CD4-positive, CD25-positive, alpha-beta regulatory T cell (primary cell): ENCODE data around the gene MID1. TPM values are rescaled to one million over a fixed set of nuclear protein-coding genes. Genes with fewer than 3 reads are reported as not detected.
A peak's percentile ranks its signal among the peaks of the same experiment; 100 is the strongest.

Experiments
- ATAC-seq, 2 donors: fragments of 150-1000 bp; cut with Tn5 transposase; one replicate each; pipeline ENCODE4 v1.10.0; 2021; ENCODE audit warnings: low read depth in 2 of 2, moderate number of reproducible peaks in 2 of 2, moderate library complexity in 1 of 2
- DNase-seq, 3 donors: peaks; one replicate each; pipeline versions ENCODE4 v3.0.0 to v3.0.0-alpha.2; 2012 to 2022; ENCODE audit warnings: mixed read lengths in 1 of 3
- H3K27ac ChIP-seq: one replicate; pipeline ENCODE4 v1.7.0; 2013; ENCODE audit warnings: mild to moderate bottlenecking, low read length; ENCODE audit not compliant: insufficient read depth, poor library complexity, severe bottlenecking
- H3K27me3 ChIP-seq: one replicate; pipeline ENCODE4 v1.7.0; 2013; ENCODE audit warnings: low read length; ENCODE audit not compliant: control insufficient read depth, insufficient read depth
- H3K36me3 ChIP-seq: one replicate; pipeline ENCODE4 v1.7.0; 2013; ENCODE audit warnings: mild to moderate bottlenecking, low read length, moderate library complexity; ENCODE audit not compliant: control insufficient read depth, insufficient read depth
- H3K4me1 ChIP-seq: 2 replicates; pipeline ENCODE4 v1.7.0; 2013; ENCODE audit warnings: mild to moderate bottlenecking, low read length; ENCODE audit not compliant: insufficient read depth, control insufficient read depth, poor library complexity, severe bottlenecking
- H3K4me3 ChIP-seq: one replicate; pipeline ENCODE4 v1.7.0; 2013; ENCODE audit warnings: low read depth, mild to moderate bottlenecking, low read length, moderate library complexity
- H3K9me3 ChIP-seq, 2 experiments: 1 replicate in 1 of 2; 2 replicates in 1 of 2; pipeline ENCODE4 v1.7.0; 2013; ENCODE audit warnings: low read length in 2 of 2, mild to moderate bottlenecking in 1 of 2, moderate library complexity in 1 of 2; ENCODE audit not compliant: control insufficient read depth in 2 of 2
- H3K27ac Mint-ChIP-seq, 3 donors: one replicate each; pipeline ENCODE4 v1.8.0; 2020 to 2022; ENCODE audit warnings: mild to moderate bottlenecking in 3 of 3, mixed read lengths in 3 of 3, moderate library complexity in 2 of 3
- H3K27me3 Mint-ChIP-seq: one replicate; pipeline ENCODE4 v1.8.0; 2022; ENCODE audit warnings: mild to moderate bottlenecking, mixed read lengths
- H3K36me3 Mint-ChIP-seq: one replicate; pipeline ENCODE4 v1.8.0; 2020; ENCODE audit warnings: mixed read lengths
- H3K4me1 Mint-ChIP-seq, 4 donors: one replicate each; pipeline ENCODE4 v1.8.0; 2020 to 2022; ENCODE audit warnings: mixed read lengths in 4 of 4, mild to moderate bottlenecking in 1 of 4
- H3K4me3 Mint-ChIP-seq, 4 donors: one replicate each; pipeline ENCODE4 v1.8.0; 2020 to 2022; ENCODE audit warnings: mild to moderate bottlenecking in 4 of 4, mixed read lengths in 4 of 4, moderate library complexity in 3 of 4
- H3K9me3 Mint-ChIP-seq, 7 donors: one replicate each; pipeline ENCODE4 v1.8.0; 2020 to 2022; ENCODE audit warnings: mixed read lengths in 7 of 7, mild to moderate bottlenecking in 3 of 7, moderate library complexity in 2 of 7
- polyA plus RNA-seq, 4 donors: library from polyadenylated mRNA; unstranded; fragments of 300-500 nt; fragmentation: Illumina TruSeq; gene quantifications; one replicate each; pipeline ENCODE4 v1.2.3, GENCODE V29; 2021
- total RNA-seq: library from RNA; stranded (reverse); gene quantifications from one replicate; pipeline ENCODE4 v1.2.3, GENCODE V29; 2022

The MID1 gene
- total and polyA plus RNA-seq, 5 donors from 2014 or later = not detected

GRCh38 chrX:10483191-10483831 lies 137.1 kb downstream of the MID1 start:
- Mint-ChIP-seq H3K9me3 (peaks cover 0 to 5% (median 0%) of the 10 kb centered on the region in 7 donors), H3K27me3 (peaks cover 4% of the 10 kb centered on the region), H3K4me3 (no peak overlapping the region), H3K4me1 (peaks cover 0 to 6% (median 0%) of the 10 kb centered on the region in 4 donors), H3K27ac (no peak overlapping the region), H3K36me3 (no peaks in the 10 kb centered on the region)
- ATAC-seq = no peak
- H3K27me3 ChIP-seq = no peaks in the 10 kb centered on the region
- H3K4me3 ChIP-seq = no peak overlapping the region
- H3K27ac ChIP-seq = no peak overlapping the region
- no peaks in the 10 kb centered on the region for H3K36me3 ChIP-seq
- DNase-seq = no peak
- no peaks in the 10 kb centered on the region for H3K4me1 ChIP-seq
- no peaks in the 10 kb centered on the region for H3K9me3 ChIP-seq

- Mint-ChIP-seq H3K4me3 (no peak overlapping the region), H3K4me1 (peaks cover 0 to 6% (median 0%) of the 10 kb centered on the region in 4 donors), H3K27me3 (peaks cover 4% of the 10 kb centered on the region), H3K36me3 (no peaks in the 10 kb centered on the region), H3K27ac (no peak overlapping the region), H3K9me3 (peaks cover 0 to 5% (median 0%) of the 10 kb centered on the region in 7 donors)
- ATAC-seq = no peak
- no peaks in the 10 kb centered on the region for H3K9me3 ChIP-seq
- H3K27ac ChIP-seq = no peak overlapping the region
- no peaks in the 10 kb centered on the region for H3K36me3 ChIP-seq
- no peaks in the 10 kb centered on the region for H3K27me3 ChIP-seq
- no peak overlapping the region for H3K4me3 ChIP-seq
- H3K4me1 ChIP-seq = no peaks in the 10 kb centered on the region
- DNase-seq = no peak
Observed at GRCh38 chrX:10482708-10483107, 137.7 kb downstream of the MID1 start.

DNA sequence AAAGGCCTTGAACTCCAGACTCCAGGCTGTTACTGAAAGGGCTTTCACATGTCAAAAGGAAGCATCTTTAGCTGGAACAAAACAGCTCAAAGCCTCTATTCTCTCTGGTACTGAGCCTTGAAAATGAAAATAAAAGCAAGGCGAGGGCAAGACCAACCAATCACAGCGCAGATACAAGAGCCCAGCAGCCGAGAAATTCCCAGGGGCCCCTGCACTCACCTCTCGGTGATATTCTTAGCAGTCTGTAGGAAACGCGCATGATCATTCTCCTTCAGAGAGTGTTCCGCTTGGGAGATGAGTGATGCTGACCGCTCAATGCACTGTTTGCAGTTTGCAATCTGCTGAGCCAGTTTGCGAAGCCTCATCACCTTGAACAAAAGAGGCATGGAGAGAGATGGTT lies 138.1 kb downstream of the MID1 start:
- Mint-ChIP-seq H3K9me3 (peaks cover 0 to 5% (median 0%) of the 10 kb centered on the region in 7 donors), H3K4me3 (no peak overlapping the region), H3K27ac (peak overlapping the region in 1 of 3 donors; percentile 57), H3K27me3 (peaks cover 4% of the 10 kb centered on the region), H3K36me3 (no peaks in the 10 kb centered on the region), H3K4me1 (peaks cover 0 to 6% (median 0%) of the 10 kb centered on the region in 4 donors)
- Histone ChIP-seq H3K4me3 (no peak overlapping the region), H3K9me3 (no peaks in the 10 kb centered on the region), H3K4me1 (no peaks in the 10 kb centered on the region), H3K27me3 (no peaks in the 10 kb centered on the region), H3K27ac (no peak overlapping the region), H3K36me3 (no peaks in the 10 kb centered on the region)
- ATAC-seq = no peak
- no peak for DNase-seq

DNA sequence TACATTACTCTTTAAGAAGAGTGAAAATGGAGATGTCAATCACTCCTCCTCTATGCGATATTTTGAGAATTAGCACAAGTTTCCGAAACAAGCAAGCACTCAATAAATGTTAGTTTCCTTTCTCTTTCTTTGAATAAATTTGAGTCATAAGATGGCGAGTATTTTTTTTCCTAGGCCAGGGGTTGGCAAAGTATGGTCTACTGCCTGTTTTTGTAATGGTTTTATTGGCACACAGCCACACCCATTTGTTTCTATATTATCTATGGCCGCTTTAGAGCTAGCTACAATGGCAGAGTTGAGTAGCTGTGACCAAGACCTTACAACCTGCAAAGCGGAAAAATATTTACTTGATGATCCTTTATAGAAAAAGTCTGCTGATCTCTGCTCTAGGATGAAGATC lies 139.5 kb downstream of the MID1 start:
- no peaks in the 10 kb centered on the region for H3K36me3 ChIP-seq
- Mint-ChIP-seq H3K4me1 (peaks cover 0 to 6% (median 0%) of the 10 kb centered on the region in 4 donors), H3K27me3 (peaks cover 4% of the 10 kb centered on the region), H3K4me3 (no peak overlapping the region), H3K9me3 (peaks cover 0 to 5% (median 0%) of the 10 kb centered on the region in 7 donors), H3K27ac (no peak overlapping the region), H3K36me3 (no peaks in the 10 kb centered on the region)
- H3K9me3 ChIP-seq = no peaks in the 10 kb centered on the region
- no peak for DNase-seq
- H3K4me3 ChIP-seq = no peak overlapping the region
- H3K27ac ChIP-seq = no peak overlapping the region
- H3K4me1 ChIP-seq = no peaks in the 10 kb centered on the region
- no peaks in the 10 kb centered on the region for H3K27me3 ChIP-seq
- no peak for ATAC-seq

- H3K27ac Mint-ChIP-seq = no peak overlapping the region
- no peak overlapping the region for H3K4me3 Mint-ChIP-seq
- H3K36me3 Mint-ChIP-seq = no peaks in the 10 kb centered on the region
- peaks cover 0 to 6% (median 0%) of the 10 kb centered on the region in 4 donors for H3K4me1 Mint-ChIP-seq
- Histone ChIP-seq H3K36me3 (no peaks in the 10 kb centered on the region), H3K27ac (no peak overlapping the region), H3K27me3 (no peaks in the 10 kb centered on the region), H3K9me3 (no peaks in the 10 kb centered on the region), H3K4me1 (no peaks in the 10 kb centered on the region), H3K4me3 (no peak overlapping the region)
- H3K9me3 Mint-ChIP-seq = peaks cover 0 to 5% (median 0%) of the 10 kb centered on the region in 7 donors
- peaks cover 4% of the 10 kb centered on the region for H3K27me3 Mint-ChIP-seq
- ATAC-seq = no peak
- DNase-seq = no peak
Observed at GRCh38 chrX:10479508-10479907, 140.9 kb downstream of the MID1 start.

GRCh38 chrX:10477525-10477924 lies 142.9 kb downstream of the MID1 start:
- no peaks in the 10 kb centered on the region for H3K36me3 ChIP-seq
- no peaks in the 10 kb centered on the region for H3K4me1 ChIP-seq
- DNase-seq = no peak
- H3K9me3 ChIP-seq = no peaks in the 10 kb centered on the region
- Mint-ChIP-seq H3K4me1 (peaks cover 0 to 6% (median 0%) of the 10 kb centered on the region in 4 donors), H3K4me3 (no peak overlapping the region), H3K27me3 (peaks cover 4% of the 10 kb centered on the region), H3K27ac (no peak overlapping the region), H3K9me3 (peaks cover 0 to 5% (median 0%) of the 10 kb centered on the region in 7 donors), H3K36me3 (no peaks in the 10 kb centered on the region)
- ATAC-seq = no peak
- H3K27me3 ChIP-seq = no peaks in the 10 kb centered on the region
- no peak overlapping the region for H3K27ac ChIP-seq
- H3K4me3 ChIP-seq = no peak overlapping the region

- Mint-ChIP-seq H3K4me3 (no peak overlapping the region), H3K4me1 (peaks cover 0 to 6% (median 0%) of the 10 kb centered on the region in 4 donors), H3K27ac (no peak overlapping the region), H3K9me3 (peaks cover 0 to 5% (median 0%) of the 10 kb centered on the region in 7 donors), H3K36me3 (no peaks in the 10 kb centered on the region), H3K27me3 (no peaks in the 10 kb centered on the region)
- DNase-seq (no peak), ATAC-seq (no peak)
- no peaks in the 10 kb centered on the region for H3K4me1 ChIP-seq
- H3K27me3 ChIP-seq = no peaks in the 10 kb centered on the region
- no peaks in the 10 kb centered on the region for H3K9me3 ChIP-seq
- no peak overlapping the region for H3K4me3 ChIP-seq
- H3K36me3 ChIP-seq = no peaks in the 10 kb centered on the region
- H3K27ac ChIP-seq = no peak overlapping the region
Observed at GRCh38 chrX:10474913-10475568, 145.3 kb downstream of the MID1 start.

GRCh38 chrX:10474510-10474909 lies 145.9 kb downstream of the MID1 start:
- H3K27ac ChIP-seq = no peak overlapping the region
- no peak for ATAC-seq
- Mint-ChIP-seq H3K4me3 (no peak overlapping the region), H3K27ac (no peak overlapping the region), H3K36me3 (no peaks in the 10 kb centered on the region), H3K9me3 (peaks cover 0 to 5% (median 0%) of the 10 kb centered on the region in 7 donors), H3K27me3 (no peaks in the 10 kb centered on the region), H3K4me1 (peaks cover 0 to 4% (median 0%) of the 10 kb centered on the region in 4 donors)
- no peaks in the 10 kb centered on the region for H3K36me3 ChIP-seq
- H3K4me1 ChIP-seq = no peaks in the 10 kb centered on the region
- H3K9me3 ChIP-seq = no peaks in the 10 kb centered on the region
- no peak for DNase-seq
- H3K27me3 ChIP-seq = no peaks in the 10 kb centered on the region
- no peak overlapping the region for H3K4me3 ChIP-seq
